ENCODE results near the gene PLA1A. TPM values are rescaled to one million over a fixed set of nuclear protein-coding genes. Genes with fewer than 3 reads are reported as not detected.
"Not testable (repeated sequence)": the region's sequence is repeated elsewhere in the genome, so short reads cannot be mapped to it uniquely, and the experiment has no call there.

Gene PLA1A
- 1 to 10 TPM in 2 of 3 donors, under 1 TPM in 1; 0.59 to 4.9 (median 2.1) TPM for total RNA-seq

GRCh38 chr3:119597548-119598288 lies at the start of gene PLA1A:
TSS of gene PLA1A (plus strand) at chr3:119597885. CDS start at chr3:119597914, 29 bp downstream.
- Histone ChIP-seq H3K4me1 (no peaks in the 10 kb centered on the region), H3K4me3 (no peak within 1 kb of the TSS), H3K36me3 (no peaks in the 10 kb centered on the region), H3K27me3 (no peaks in the 10 kb centered on the region), H3K9me3 (no peaks in the 10 kb centered on the region), H3K27ac (peak within 1 kb of the TSS in 1 of 2 donors; percentile 73)
- no peak for TF ChIP-seq POLR2A (IDR thresholded peaks at IDR 0.05)
- TF ChIP-seq CTCF (IDR thresholded peaks at IDR 0.05): no peak
- no peak for TF ChIP-seq POLR2AphosphoS5 (IDR thresholded peaks at IDR 0.05)
- intact Hi-C loops (cut with DNase I; ENCODE audit: low total_unique reads): no loop called here
- no peak for DNase-seq (ENCODE audit: low spot score in 2 of 2)

- H3K36me3 ChIP-seq: no peaks in the 10 kb centered on the region
- intact Hi-C loops (cut with DNase I; ENCODE audit: low total_unique reads): no loop called here
- H3K9me3 ChIP-seq: no peaks in the 10 kb centered on the region
- TF ChIP-seq POLR2AphosphoS5 (IDR thresholded peaks at IDR 0.05): no peak
- no peak for TF ChIP-seq POLR2A (IDR thresholded peaks at IDR 0.05)
- no peak for TF ChIP-seq CTCF (IDR thresholded peaks at IDR 0.05)
- no peaks in the 10 kb centered on the region for H3K27me3 ChIP-seq
- H3K27ac ChIP-seq: no peak overlapping the region
- no peak overlapping the region for H3K4me3 ChIP-seq
- H3K4me1 ChIP-seq: no peaks in the 10 kb centered on the region
- no peak for DNase-seq (ENCODE audit: low spot score in 2 of 2)
These were observed 49.3 kb upstream of the PLA1A start for GRCh38 chr3:119548341-119548740.

GRCh38 chr3:119550192-119550910 lies 47.3 kb upstream of the PLA1A start:
- H3K27me3 ChIP-seq: no peaks in the 10 kb centered on the region
- no peak for DNase-seq (ENCODE audit: low spot score in 2 of 2)
- H3K4me3 ChIP-seq: no peak overlapping the region
- H3K4me1 ChIP-seq: no peaks in the 10 kb centered on the region
- H3K36me3 ChIP-seq: no peaks in the 10 kb centered on the region
- H3K9me3 ChIP-seq: no peaks in the 10 kb centered on the region
- H3K27ac ChIP-seq: no peak overlapping the region
- intact Hi-C loops (cut with DNase I; ENCODE audit: low total_unique reads): no loop called here
- TF ChIP-seq POLR2AphosphoS5 (IDR thresholded peaks at IDR 0.05) (no peak), POLR2A (IDR thresholded peaks at IDR 0.05) (no peak), CTCF (IDR thresholded peaks at IDR 0.05) (no peak)

- Histone ChIP-seq H3K27me3 (no peaks in the 10 kb centered on the region), H3K4me1 (no peaks in the 10 kb centered on the region), H3K27ac (no peak overlapping the region), H3K4me3 (no peak overlapping the region), H3K36me3 (no peaks in the 10 kb centered on the region), H3K9me3 (no peaks in the 10 kb centered on the region)
- no peak for DNase-seq (ENCODE audit: low spot score in 2 of 2)
- no peak for TF ChIP-seq POLR2A (IDR thresholded peaks at IDR 0.05)
- TF ChIP-seq POLR2AphosphoS5 (IDR thresholded peaks at IDR 0.05): no peak
- TF ChIP-seq CTCF (IDR thresholded peaks at IDR 0.05): no peak
- intact Hi-C loops (cut with DNase I; ENCODE audit: low total_unique reads): no loop called here
These were observed 46.1 kb upstream of the PLA1A start for GRCh38 chr3:119551598-119551997.

GRCh38 chr3:119552928-119553327 lies 44.8 kb upstream of the PLA1A start:
- H3K4me1 ChIP-seq; intact Hi-C loops (cut with DNase I; ENCODE audit: low total_unique reads); H3K27me3 ChIP-seq; DNase-seq (ENCODE audit: low spot score in 2 of 2); H3K36me3 ChIP-seq; H3K27ac ChIP-seq; H3K9me3 ChIP-seq; H3K4me3 ChIP-seq: not testable (repeated sequence)
